ENCODE data around the gene SCAF1.

SCAF1 gene

DNA sequence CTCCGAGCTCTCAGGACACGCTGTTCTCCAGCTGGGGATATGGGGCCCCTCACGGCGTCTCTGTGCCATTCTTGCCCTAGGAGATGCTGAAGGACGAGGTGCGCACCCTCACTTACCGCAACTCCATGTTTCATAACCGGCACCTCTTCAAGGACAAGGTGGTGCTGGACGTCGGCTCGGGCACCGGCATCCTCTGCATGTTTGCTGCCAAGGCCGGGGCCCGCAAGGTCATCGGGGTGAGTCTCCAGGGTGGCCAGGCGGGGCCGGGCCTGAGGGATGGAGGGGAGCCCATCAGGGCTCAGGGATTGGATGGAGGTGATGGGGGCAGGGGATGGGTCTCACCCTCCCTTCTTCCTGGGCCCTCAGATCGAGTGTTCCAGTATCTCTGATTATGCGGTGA lies 39.8 kb downstream of the SCAF1 start:
- intact Hi-C loops (cut with DNase I) = no loop called here
- peak in 1 of 10 donors; percentile 72 for DNase-seq

DNA sequence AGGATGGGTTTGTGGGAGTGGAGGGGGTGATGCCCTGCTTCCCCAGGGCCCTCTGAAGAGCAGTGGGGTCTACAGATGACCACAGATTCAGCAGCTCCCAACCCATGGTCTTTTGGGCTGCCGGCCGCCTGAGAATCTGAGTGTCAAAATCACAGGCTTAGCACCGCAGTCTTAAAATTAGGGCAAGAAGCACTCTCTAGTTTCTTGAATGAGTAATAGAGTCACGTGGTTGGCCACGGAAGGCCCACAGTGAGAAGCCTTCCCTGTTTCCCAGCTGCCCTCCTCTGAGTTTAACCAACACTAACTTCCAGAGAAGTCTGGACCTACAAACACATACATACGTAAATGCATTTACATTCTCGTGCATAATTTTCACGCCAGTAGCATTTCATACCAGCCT lies 40.3 kb downstream of the SCAF1 start:
- intact Hi-C loops (cut with DNase I) = no loop called here
- peak in 1 of 10 donors; percentile 26 for DNase-seq

DNA sequence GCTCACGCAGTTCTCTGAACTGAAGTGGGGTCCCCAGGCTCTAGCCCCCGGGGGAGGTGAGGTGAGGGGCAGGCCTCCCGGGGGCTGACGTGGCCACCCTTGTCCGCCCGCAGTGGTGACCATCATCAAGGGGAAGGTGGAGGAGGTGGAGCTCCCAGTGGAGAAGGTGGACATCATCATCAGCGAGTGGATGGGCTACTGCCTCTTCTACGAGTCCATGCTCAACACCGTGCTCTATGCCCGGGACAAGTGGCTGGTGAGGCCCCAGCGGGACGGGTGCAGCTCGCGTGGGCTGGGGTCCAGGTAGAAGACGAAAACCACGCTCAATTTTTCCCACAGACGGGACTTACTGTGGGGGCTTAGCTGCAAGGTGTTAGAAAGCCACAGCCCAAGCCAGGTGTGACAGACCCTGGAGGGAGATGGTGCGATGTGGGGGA lies 41.8 kb downstream of the SCAF1 start:
- intact Hi-C loops (cut with DNase I) = no loop called here
- no peak for DNase-seq

GRCh38 chr19:49684251-49684982 lies 42.4 kb downstream of the SCAF1 start:
- no peak for DNase-seq
- intact Hi-C loops (cut with DNase I) = no loop called here

- intact Hi-C loops (cut with DNase I) = no loop called here
- no peak for DNase-seq
Measured at GRCh38 chr19:49684983-49685553, 43.1 kb downstream of the SCAF1 start.

GRCh38 chr19:49685845-49686332 lies 43.9 kb downstream of the SCAF1 start:
- intact Hi-C loops (cut with DNase I) = no loop called here
- DNase-seq = peak in 1 of 10 donors; percentile 72

- peak in 1 of 10 donors; percentile 78 for DNase-seq
- intact Hi-C loops (cut with DNase I) = no loop called here
Measured at GRCh38 chr19:49686503-49687088, 44.6 kb downstream of the SCAF1 start.

- intact Hi-C loops (cut with DNase I) = no loop called here
- DNase-seq = peak in 1 of 10 donors; percentile 62
Measured at GRCh38 chr19:49687150-49687549, 45.1 kb downstream of the SCAF1 start.

GRCh38 chr19:49687566-49688316 lies 45.7 kb downstream of the SCAF1 start:
- peak in 1 of 10 donors; percentile 74 for DNase-seq
- intact Hi-C loops (cut with DNase I) = no loop called here

GRCh38 chr19:49688531-49689132 lies 46.6 kb downstream of the SCAF1 start:
- intact Hi-C loops (cut with DNase I) = no loop called here
- DNase-seq = no peak

- peak; percentile 47 to 94 (median 74) for DNase-seq
- intact Hi-C loops (cut with DNase I) = loop anchor here (10.0 kb wide), 1 partner anchor 115 kb away; no protein-coding TSS in a partner anchor
Measured at GRCh38 chr19:49689133-49690078, 47.4 kb downstream of the SCAF1 start, which contains the start of gene ADM5. TSS of gene ADM5 (plus strand) at chr19:49689594. CDS start at chr19:49689838, 244 bp downstream.

GRCh38 chr19:49690079-49690655 lies 48.2 kb downstream of the SCAF1 start:
- DNase-seq = no peak
- intact Hi-C loops (cut with DNase I) = loop anchor here (10.0 kb wide), 1 partner anchor 115 kb away; no protein-coding TSS in a partner anchor

- peak; percentile 84 to 99 (median 92) for DNase-seq
- intact Hi-C loops (cut with DNase I) = loop anchor here (10.0 kb wide), 1 partner anchor 114 kb away; no protein-coding TSS in a partner anchor
Measured at GRCh38 chr19:49690656-49691242, 48.7 kb downstream of the SCAF1 start, which contains the start of gene CPT1C. TSS of gene CPT1C (plus strand) at chr19:49691116. CDS start at chr19:49692253, 1,137 bp downstream.

- intact Hi-C loops (cut with DNase I) = loop anchor here (10.0 kb wide), 1 partner anchor 113 kb away; no protein-coding TSS in a partner anchor
- DNase-seq = peak; percentile 75 to 96 (median 82)
Measured at GRCh38 chr19:49691243-49692146, 49.5 kb downstream of the SCAF1 start.

DNA sequence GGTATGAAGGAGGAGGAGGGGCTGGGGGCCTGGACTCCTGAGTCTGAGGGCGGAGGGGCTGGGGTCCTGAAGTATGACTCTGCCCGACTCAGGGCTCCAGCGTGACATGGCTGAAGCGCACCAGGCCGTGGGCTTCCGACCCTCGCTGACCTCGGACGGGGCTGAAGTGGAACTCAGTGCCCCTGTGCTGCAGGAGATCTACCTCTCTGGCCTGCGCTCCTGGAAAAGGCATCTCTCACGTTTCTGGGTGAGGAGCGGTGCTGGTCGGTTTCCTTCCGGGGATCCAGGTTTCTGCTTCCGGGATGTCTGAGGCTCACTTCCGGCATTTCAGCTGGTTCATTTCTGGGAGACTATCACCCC lies 50.1 kb downstream of the SCAF1 start:
- intact Hi-C loops (cut with DNase I) = loop anchor here (10.0 kb wide), 1 partner anchor 113 kb away; no protein-coding TSS in a partner anchor
- peak in 6 of 10 donors; percentile 57 to 94 (median 66) for DNase-seq

GRCh38 chr19:49696115-49696514 lies 54.1 kb downstream of the SCAF1 start:
- no peak for DNase-seq
- intact Hi-C loops (cut with DNase I) = loop anchor here (10.0 kb wide), 1 partner anchor 109 kb away; no protein-coding TSS in a partner anchor

DNA sequence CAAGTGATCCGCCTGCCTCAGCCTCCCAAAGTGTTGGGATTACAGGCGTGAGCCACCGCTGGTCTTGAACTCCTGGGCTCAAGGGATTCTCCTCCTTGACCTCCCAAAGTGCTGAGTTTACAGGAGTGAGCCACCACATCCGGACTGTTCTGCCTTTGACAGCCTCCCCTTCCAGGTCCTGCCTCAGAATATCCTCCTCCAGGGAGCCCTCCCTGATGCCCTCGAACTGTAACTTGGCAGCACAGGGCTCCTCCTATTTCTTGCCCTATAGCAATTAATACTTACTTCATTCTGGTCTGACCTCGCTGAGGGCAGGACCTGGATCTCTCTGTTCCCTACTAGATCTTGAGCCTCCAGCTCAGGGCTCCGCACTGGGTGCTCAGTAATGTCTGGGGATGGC lies 54.9 kb downstream of the SCAF1 start:
- no peak for DNase-seq
- intact Hi-C loops (cut with DNase I) = loop anchor here (10.0 kb wide), 1 partner anchor 108 kb away; no protein-coding TSS in a partner anchor
